HG02981 (cell line): ENCODE measurements around the gene NKX1-2.

Source experiments
- ATAC-seq: cut with Tn5 transposase; IDR thresholded peaks from one replicate; pipeline ENCODE4 v1.9.1; 2021; ENCODE audit warnings: mild to moderate bottlenecking, moderate library complexity; ENCODE audit not compliant: unreplicated experiment

NKX1-2 gene

DNA sequence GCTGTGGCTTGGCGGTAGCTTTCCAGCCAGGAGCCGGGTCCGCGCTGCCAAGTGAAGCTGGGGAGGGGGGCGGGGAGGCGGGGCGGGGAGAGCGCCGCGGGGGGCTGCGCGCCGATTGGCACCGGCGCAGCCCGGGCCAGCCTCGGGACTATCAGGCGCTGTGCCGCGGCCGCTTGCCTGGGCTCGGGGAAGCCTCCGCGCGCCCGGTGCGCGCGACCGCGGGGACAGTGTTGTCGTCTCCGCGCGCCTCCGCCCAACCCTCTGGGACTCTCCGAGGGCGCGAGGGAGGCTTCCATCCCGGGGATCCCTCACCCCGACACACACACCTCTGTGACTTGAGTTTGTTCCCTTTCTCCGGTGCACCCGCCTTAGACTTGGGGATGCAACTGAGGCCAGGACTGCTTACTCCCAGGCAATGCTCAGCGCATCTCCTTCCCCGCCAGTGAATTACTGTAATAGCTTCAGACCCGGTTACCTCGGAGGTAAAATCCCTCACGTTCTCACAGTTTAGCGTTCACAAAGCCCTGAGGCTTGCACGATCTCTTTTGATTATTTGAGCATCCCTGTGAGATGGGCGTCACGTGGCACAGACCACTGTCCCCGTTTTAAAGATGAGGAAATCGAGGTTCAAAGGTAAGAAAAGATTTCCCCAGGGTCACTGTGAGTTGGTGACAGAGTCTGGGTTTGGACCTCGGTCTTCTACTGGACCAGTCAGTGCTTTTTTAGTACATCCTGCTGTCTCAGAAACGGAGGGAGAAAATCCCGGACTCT, at the start of gene NKX1-2:
Gene NKX1-2 (minus strand): TSS at position 24 of the 771 bp plus-strand sequence. CDS start 92 bp downstream, outside the sequence.
- no peak for ATAC-seq

DNA sequence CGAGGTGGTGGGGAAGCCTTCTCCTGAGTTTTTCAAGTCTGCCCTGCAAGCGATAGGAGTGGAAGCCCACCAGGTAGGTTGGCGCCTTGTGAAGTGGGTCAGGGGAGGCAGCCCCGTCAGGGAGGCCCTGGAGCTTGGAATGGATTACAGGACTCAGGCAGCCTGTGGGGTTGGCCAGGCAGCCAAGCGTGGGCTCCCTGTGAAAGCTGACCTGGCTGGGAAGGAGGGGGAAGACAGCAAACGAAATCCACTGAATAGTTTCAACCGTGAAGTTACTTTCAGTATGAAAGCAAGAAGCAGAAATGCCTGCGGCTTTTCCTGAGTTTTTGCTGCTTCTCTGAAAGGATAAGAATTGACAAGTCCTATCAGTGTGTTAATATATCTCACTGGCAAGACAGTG, 48.2 kb upstream of the NKX1-2 start:
- ATAC-seq, result no peak

DNA sequence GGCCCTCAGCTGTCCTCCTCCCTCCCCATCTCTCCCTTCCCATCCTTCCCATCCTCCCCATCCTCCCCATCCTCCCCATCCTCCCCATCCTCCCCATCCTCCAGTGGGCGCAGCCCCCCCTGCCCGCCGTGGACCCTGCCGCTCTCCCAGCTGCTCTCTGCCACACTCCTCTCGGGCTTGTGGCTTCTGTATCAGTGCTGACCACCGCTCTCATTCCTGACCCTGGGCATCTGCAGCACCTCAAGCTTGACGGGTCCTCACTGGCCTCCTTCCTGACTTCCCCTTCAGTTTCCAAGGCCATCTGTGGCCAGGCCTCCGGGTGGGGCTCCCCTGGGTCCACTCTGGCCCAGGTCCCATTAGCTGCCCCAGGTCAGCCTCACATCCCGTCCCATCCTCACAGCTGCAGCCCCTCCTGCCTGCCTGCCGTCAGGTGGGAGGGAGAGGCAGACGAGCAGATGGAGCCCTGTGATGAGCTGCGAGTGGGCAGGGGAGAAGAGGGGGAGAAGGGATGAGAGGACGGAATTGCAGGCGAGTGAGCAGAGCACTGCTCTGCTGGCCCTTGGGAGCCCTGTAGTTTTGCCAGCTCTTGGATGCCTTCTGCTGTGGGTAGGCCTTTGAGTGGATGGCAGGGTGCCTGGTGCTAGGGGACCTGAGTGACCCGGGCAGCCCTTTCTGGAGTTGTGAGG, 47.5 kb upstream of the NKX1-2 start:
- no peak for ATAC-seq

DNA sequence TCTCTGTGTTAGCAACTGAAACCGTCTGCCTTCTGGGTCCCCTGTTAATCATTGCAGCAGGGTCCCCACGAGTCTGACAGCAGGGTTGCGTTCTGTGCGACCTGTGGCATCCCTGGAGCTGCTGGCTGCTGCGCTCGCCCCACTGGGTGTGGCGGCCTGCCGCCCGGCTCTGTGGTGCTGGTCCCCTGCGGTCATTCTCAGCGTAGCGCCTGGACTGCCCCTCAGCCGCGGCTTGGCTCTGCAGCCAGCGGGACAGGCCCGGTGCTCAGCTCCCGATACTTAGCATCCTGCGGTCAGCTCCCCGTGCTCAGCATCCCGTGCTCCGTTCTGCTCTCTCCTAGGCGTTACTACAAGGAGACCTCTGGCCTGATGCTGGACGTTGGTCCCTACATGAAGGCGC, 46.8 kb upstream of the NKX1-2 start:
- no peak for ATAC-seq

DNA sequence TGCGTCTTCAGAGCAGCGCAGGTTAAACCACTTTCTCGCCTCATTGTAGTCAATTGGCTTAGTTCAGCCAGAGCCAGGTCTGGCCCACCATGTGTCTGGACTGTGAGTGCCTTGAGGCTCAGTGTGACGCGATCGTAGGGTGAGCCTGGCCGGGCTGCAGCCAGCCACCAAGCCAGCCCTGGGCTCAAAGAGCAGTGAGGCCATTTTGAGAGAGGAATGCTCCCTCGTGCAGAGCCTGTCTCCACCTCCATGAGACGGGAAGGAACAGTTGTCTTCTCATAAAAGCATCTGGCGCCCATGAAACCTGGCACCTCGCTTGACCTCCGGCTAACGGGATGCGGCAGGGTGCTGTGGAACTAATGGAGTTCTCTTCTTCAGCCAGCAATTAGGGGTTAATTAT, 46.3 kb upstream of the NKX1-2 start:
- ATAC-seq, result no peak

DNA sequence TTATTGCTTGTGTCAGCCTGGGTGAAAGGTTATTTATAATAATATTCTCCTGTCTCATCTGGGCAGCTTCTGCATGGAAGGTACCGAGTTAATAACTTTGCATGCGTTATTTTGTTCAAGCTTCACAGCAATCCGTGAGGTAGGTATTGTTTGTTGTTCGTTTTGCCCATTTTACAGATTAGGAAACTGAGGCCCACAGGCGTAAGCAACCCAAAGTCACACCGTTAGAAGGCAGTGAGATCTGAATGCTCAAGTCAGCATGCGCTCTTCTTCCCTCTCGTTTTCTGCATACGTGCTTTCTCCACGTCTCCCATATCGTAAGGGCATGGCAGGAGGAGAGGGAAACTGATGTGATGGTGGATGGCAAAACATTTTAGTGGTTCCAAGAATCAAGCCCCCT, 45.9 kb upstream of the NKX1-2 start:
- ATAC-seq, result no peak

DNA sequence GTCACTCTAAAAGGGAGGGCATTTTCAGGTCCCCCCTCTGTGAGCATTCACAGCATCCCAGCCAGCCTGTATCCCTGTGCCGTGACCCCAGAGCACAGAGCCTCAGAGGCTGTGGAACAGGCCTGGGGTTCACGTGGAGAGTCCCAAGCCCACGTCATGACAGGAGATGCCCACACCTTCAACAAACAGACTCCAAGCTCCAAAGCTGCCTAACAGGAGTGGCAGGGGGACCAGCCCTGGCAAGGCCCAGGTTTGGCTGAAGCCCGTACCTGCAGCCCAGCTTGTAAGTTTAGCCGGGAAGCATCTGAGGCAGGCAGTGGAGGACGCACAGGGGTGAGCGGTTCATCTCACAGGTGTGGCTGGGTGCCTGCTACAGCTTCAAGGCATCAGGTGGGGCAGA, 45.3 kb upstream of the NKX1-2 start:
- no peak for ATAC-seq

DNA sequence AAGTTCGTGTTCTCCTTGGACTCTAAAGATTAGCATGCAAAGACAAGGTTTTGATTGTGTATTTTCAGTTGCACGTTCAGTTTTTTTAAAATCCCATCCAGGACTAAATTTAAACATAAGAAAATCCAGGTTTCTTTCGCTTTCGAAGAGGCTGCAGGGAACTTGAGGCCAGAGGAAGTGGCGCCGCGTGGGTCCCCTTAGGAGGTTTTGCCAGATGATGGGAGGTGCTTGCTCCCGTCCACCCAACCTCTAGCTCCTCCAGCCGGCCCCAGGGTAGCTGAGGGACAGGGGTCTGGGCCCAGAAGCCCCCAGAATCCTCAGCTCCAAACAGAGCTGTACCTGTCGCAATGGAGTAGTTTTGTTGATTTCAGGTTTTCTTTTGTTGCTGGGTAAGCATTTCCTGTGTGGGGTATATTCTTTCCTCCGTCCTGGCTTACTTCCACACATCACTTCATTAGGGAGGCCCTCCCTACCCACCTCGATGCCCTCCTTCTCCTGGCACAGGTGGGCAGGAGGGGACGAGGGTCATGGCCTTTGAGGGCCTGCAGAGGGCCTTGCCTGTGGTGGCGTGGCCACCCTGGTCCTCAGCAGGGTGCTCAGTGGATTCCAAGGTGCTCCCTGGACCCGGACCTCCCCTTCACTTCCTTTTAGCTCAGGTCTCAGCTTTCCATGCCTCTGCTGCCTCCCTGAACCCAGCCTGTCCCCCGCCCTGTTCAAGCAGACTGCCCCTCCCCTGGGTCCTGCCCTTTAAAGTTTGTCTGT, 44.4 kb upstream of the NKX1-2 start:
- no peak for ATAC-seq

DNA sequence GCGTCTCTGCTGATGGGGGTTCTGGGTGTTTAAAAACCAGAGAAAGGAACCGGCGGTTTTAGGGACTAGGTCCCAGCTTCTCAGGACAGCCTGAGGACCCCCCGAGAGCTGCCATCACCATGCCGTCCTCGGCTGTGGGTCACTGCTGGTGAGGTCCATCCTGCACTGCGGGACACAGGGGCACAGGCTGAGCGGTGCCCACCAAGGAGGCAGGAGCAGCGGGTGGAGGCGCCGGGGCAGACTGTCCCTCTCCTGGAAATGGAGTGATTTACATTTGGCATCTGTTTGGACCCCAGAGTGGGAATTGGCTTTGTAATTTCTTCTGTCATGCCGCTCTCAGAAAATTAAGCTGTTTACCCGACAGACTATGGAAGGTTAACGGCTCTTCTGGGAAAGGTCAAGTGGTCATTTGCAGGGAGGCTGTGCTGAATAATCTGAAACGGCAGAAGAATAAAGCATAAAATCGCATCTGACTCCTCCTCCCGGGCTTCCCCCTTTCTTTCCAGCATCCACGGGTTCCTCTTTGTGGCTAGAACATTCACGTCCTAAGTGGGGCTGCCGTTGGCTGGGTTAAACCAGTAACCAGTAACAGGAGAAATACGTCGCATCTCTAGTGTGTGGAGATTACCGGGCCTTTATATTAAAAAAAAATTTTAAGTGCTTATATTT, 43.5 kb upstream of the NKX1-2 start:
- ATAC-seq, result no peak

DNA sequence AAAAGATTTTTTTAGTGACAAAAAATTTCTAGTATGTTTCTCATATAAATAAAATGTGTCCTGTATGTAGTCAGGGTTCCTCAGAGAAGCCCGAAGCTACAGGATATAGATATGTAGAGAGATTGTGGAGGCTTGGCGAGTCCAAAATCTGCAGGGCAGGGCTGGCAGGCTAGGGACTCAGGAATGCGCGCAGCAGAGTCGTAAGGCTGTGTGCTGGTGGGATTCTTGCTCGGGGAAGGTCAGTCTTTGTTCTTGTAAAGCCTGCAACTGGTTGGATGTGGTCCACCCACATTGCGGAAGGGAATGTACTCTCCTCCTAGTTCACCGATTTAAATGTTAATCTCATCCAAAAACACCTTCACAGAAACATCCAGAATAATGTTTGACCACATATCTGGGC, 42.4 kb upstream of the NKX1-2 start:
- no peak for ATAC-seq

DNA sequence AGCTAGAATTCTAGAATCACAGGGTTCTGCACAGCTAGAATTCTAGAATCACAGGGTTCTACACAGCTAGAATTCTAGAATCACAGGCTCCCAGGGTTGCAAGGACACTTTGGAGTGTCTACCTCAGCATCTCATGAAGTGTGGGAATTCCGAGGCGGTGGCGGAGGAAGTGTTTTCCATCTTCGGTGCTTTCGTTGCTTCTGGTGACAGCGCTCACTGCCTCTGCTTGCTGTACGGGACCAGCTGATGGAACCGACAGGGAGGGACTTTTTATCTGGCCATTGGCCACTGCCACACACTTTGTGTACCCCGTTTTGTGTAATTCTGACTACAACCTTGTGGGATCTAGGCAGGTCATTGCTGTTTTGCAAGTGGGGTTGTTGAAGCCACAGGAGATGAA, 41.3 kb upstream of the NKX1-2 start:
- no peak for ATAC-seq

DNA sequence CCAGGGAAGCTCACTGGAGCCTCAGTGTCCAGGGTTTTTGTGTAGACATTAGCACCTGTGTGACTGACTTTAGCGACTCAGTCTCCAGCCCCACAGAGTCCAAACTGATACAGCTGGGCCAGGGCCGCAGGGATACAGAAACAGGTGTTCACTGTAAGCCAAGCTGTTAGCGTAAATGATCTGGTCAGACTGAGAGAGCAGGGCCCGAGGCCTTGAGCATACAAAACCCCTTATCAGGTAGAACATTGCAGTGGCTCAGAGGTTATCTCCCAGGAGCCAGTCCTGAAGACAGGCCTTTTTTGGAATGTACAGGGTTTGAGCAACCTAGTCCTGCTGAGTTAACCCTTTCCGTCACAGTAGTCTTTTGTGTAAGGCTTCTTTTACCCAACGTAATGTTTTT, 36.8 kb upstream of the NKX1-2 start:
- no peak for ATAC-seq

DNA sequence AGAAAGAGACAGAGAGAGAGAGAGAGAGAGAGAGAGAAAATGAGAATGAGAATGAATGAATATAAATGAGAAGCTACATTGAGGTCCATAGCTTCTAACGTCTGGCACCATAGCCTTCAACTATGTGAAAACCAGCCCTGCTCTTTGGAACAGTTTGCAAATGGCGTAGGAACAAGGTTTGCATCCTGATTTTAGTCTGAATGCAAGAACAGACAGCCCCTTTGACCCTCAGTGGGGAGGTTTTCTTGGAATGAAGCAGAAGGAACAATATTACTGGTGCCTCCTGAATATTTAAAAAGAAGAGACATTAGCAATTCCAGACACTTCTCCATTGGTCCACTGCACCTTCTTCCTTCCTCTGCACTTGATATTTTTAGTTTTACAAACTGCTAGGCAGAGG, 34.8 kb upstream of the NKX1-2 start:
- ATAC-seq, result no peak

DNA sequence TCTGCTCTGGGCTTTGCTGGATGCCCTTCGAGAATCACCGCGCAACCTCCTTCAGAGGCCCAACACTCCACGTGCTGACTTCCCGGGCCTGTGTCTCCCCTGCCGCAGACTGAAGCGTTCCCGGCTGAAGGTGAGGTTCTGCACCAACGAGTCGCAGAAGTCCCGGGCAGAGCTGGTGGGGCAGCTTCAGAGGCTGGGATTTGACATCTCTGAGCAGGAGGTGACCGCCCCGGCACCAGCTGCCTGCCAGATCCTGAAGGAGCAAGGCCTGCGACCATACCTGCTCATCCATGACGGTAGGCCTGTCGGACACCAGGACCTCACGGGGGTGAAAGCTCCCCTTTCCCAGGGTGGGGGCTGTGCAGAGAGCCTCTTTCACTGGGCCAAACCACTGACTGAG, 34.2 kb upstream of the NKX1-2 start:
- ATAC-seq, result no peak

DNA sequence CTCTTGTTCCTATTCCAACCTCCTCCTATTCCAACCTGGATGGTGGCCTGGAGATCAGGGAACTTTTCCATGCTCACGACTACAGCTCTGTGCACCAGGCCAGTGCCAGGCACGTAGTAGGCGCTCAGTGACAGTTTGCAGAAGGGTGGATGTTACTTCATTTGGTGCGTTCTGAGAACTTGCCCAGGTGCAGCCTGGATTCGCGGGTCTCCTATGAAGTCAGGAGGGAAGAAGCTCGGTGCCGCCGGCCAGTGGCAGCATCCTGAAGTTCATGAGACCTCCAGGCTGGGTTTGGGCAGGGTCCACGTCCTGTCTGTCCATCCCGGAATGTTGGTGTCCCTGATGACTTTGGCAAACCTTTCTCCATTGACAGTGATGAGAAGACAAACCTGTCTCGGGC, 33.0 kb upstream of the NKX1-2 start:
- no peak for ATAC-seq

DNA sequence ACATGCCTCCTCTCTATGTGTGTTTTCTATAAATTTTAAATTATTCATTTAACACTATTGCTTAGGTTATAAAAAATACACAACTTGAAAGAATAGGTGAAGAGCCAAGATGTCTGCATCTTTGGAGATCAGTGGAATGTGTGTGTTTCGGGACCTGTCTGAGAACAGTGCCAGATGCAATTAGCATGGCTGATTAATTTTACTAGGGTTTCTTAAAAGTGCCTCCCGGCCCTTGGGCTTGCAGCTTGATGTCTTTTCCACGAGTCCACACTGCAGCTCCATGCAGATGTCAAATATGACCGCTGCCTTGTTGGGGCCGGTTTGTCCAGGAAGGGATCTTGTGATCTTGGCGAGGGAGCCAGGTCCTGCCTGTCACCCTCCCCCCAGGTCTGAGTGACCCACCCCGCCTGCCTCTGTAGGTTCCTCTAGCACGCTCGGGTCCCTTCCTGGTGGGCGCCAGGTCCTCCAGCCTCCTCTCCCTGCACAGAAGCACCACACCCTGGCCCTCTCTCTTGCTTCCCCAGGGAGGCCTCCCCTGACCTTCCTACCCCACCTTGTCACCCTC, 32.5 kb upstream of the NKX1-2 start:
- no peak for ATAC-seq

DNA sequence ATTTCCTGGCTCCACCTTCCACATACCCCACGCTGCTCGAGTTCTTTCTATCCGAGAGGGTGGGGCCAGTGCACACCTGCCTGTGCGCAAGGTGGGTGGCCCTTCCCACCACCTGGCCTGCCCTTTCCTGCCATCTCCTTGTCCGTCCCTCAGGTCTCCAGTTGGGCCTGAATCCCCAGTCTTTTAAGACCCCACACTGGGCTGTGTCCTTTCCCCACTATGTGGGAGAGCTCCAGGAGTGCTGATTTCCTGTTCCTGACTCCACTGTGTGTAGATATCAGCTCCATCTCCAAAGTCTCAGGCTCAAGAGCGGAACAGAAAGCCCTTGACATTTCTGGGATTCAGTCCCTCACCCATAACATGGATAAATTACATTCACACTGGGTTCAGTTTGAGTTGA, 31.9 kb upstream of the NKX1-2 start:
- ATAC-seq, result no peak

DNA sequence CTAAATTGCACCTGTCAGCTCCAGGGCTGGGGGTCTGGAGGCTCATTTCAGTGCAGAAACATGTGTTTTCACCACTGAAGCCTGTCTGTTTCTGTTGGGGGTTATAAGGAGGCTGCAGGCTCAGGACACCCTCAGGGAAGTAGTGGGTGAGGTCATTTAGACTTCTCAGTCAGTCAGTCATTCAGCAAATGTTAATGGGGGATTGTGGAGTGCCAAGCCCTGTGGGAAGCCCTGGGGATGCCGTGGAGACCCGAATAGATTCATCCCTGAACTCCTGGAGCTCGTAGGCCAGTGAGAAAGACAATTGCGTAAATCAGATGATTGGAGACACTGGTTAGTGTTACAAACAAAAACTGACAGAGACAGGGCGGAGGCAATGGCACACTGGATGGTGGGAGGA, 31.0 kb upstream of the NKX1-2 start:
- ATAC-seq, result no peak

DNA sequence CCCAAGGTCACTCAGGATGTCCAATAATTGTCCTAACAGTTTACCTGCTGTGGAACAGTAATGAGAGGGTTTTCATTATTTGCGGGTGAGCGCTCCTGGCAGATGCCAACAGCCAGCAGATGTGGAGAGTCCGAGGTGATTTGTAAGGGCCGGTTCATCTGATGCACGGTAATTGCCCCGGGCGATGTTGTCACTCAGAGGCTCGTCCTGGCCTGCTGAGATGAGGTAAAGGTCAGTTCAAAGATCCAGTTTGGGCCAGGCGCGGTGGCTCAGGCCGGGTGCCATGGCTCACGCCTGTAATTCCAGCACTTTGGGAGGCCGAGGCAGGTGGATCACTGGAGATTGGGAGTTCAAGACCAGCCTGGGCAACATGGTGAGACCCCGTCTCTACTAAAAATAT, 28.7 kb upstream of the NKX1-2 start:
- ATAC-seq, result no peak

DNA sequence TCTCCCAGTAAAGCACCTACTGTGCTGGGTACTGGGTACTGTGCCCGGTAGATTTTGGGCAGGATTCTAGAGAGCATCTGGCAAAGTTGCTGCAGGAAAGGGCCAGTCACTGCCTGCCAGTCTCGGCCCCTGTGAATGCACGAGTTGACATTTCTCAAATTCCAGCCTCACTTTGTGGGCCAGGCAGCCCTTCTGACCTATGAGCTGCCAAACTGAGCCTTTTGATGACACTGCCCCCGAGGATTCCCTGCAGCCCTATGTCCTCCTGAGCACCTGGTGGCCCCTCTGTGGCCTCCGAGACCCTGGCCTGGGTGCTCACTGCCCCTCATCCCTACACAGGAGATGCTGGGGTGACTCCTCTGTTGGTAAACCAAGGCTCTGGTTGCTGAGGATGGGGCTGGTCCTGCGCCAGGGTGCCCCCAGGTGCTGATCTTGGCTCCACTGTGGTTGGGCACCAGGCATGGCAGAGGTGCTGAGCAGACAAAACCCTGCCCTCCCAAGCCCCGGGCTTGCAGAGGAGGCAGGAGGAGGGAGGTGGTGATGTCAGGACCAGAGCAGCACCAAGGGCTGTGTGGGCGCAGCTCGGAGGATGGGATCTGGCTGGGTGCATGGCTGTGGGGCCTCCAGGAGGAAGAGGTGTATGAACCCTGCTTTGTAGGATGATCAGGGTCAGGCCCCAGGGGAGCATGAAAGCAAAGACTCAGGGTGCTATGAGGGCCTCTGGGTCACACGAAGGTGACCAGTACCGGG, 28.0 kb upstream of the NKX1-2 start:
- no peak for ATAC-seq
